Osteoblast (primary cell): ENCODE data around the gene AMBRA1. TPM values are rescaled to one million over a fixed set of nuclear protein-coding genes. Genes with fewer than 3 reads are reported as not detected.

ENCODE experiments used
- DNase-seq: peaks from one replicate; pipeline ENCODE4 v3.0.0; 2011; ENCODE audit warnings: low spot score, mixed read lengths; ENCODE audit not compliant: insufficient read length; ENCODE audit errors: missing footprints
- H2AFZ ChIP-seq: 2 replicates; pipeline ENCODE4 v1.6.0; 2011; ENCODE audit warnings: mild to moderate bottlenecking, low read length
- H3K27ac ChIP-seq: 2 replicates; pipeline ENCODE4 v1.5.1; 2011; ENCODE audit warnings: mild to moderate bottlenecking, low read depth, low read length, moderate library complexity
- H3K27me3 ChIP-seq: 2 replicates; pipeline ENCODE4 v1.6.0; 2012; ENCODE audit warnings: mild to moderate bottlenecking, control low read depth, inconsistent platforms, low read length, moderate library complexity; ENCODE audit not compliant: insufficient read depth
- H3K36me3 ChIP-seq: 2 replicates; pipeline ENCODE4 v1.5.1; 2011; ENCODE audit warnings: mild to moderate bottlenecking, low read length, control low read depth, moderate library complexity; ENCODE audit not compliant: insufficient read depth
- H3K4me1 ChIP-seq: 2 replicates; pipeline ENCODE4 v1.5.1; 2011; ENCODE audit warnings: mild to moderate bottlenecking, low read length, control low read depth, moderate library complexity; ENCODE audit not compliant: insufficient read depth
- H3K4me2 ChIP-seq: 2 replicates; pipeline ENCODE4 v1.6.0; 2011; ENCODE audit warnings: mild to moderate bottlenecking, low read length; ENCODE audit not compliant: insufficient read depth
- H3K4me3 ChIP-seq: fragments of 200-600 bp; sonication (generic); 3 replicates; pipeline ENCODE4 v1.5.1; 2012; ENCODE audit warnings: mild to moderate bottlenecking, low read length, inconsistent platforms; ENCODE audit not compliant: insufficient read depth
- H3K79me2 ChIP-seq: 2 replicates; pipeline ENCODE4 v1.6.0; 2012; ENCODE audit warnings: mild to moderate bottlenecking, low read length, control low read depth, inconsistent platforms; ENCODE audit not compliant: insufficient read depth
- H3K9me3 ChIP-seq: 2 replicates; pipeline ENCODE4 v1.5.1; 2011; ENCODE audit warnings: low read depth, low read length, control low read depth
- H4K20me1 ChIP-seq: 2 replicates; pipeline ENCODE4 v1.6.0; 2012; ENCODE audit warnings: mild to moderate bottlenecking, low read length, control low read depth; ENCODE audit not compliant: insufficient read depth
- CTCF ChIP-seq: IDR thresholded peaks from 2 replicates; pipeline ENCODE4 v1.5.1; 2011; ENCODE audit warnings: mild to moderate bottlenecking, low read depth, low read length, moderate library complexity; ENCODE audit errors: extremely low read depth
- total RNA-seq: library from RNA; depleted of rRNA; stranded (reverse); fragments of >200 nt; gene quantifications from 2 replicates; pipeline ENCODE4 v1.2.3, GENCODE V29; 2012

Gene AMBRA1
- 29.7 and 30.4 TPM in 2 replicates for total RNA-seq

- H2AFZ ChIP-seq: peak within 1 kb of the TSS; percentile 93
- no peaks in the 10 kb centered on the region for H3K9me3 ChIP-seq
- peaks cover 34% of the 10 kb centered on the region for H4K20me1 ChIP-seq
- H3K36me3 ChIP-seq: no peaks in the 10 kb centered on the region
- peaks cover 49% of the 10 kb centered on the region for H3K79me2 ChIP-seq
- peaks cover 21% of the 10 kb centered on the region for H3K4me1 ChIP-seq
- no peaks in the 10 kb centered on the region for H3K27me3 ChIP-seq
- H3K27ac ChIP-seq: peak within 1 kb of the TSS; percentile 46
- DNase-seq: peak; percentile 94
- H3K4me3 ChIP-seq: peak within 1 kb of the TSS; percentile 95
- TF ChIP-seq CTCF: no peak
- peak within 1 kb of the TSS; percentile 98 for H3K4me2 ChIP-seq
Measured at GRCh38 chr11:46593550-46594373, at the start of gene AMBRA1. Gene AMBRA1, minus strand, starts transcription at chr11:46594023. Its CDS starts 45,643 bp downstream, at chr11:46548380.

GRCh38 chr11:46643531-46643930 lies 49.7 kb upstream of the AMBRA1 start:
- no peak for TF ChIP-seq CTCF
- H3K27me3 ChIP-seq: no peaks in the 10 kb centered on the region
- H3K9me3 ChIP-seq: no peaks in the 10 kb centered on the region
- H4K20me1 ChIP-seq: peaks cover 3% of the 10 kb centered on the region
- H3K27ac ChIP-seq: no peak overlapping the region
- H3K79me2 ChIP-seq: peaks cover 4% of the 10 kb centered on the region
- no peak overlapping the region for H3K4me2 ChIP-seq
- H3K4me1 ChIP-seq: peaks cover 3% of the 10 kb centered on the region
- H3K36me3 ChIP-seq: peaks cover 22% of the 10 kb centered on the region
- no peak overlapping the region for H2AFZ ChIP-seq
- no peak for DNase-seq
- H3K4me3 ChIP-seq: no peak overlapping the region

DNA sequence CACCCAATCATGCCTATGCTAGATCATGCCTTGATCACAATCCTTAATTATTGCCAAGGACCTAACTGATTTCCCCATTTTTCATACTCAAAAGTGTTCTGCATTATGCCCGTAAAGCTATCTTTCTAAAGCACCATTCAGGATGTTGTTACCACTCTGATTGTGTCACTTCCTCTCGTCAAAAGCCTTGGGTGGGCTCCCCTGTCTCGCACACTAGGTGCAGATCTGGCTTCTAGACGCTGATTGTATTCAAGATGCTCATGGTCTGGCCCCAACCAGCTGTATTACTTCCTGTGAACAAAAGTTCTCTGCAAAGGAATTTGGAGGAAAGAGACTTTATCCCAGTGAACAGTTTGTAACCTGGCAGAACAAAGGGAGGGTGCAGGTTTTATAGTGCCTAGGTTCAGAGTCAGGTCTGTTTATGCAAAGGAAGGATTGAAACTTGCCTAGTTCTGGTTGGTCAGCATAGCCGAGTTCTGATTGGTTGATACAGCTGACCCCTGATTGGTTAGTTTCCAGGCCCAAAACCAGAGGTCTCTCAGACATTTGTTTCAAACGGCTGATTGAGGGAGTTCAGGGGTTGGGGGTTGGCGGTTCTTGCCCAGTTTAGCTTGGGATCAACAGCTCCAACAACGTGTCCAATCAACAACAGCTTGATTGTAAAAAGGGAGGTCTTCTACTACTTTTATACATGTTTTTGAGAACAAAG lies 49.0 kb upstream of the AMBRA1 start:
- no peaks in the 10 kb centered on the region for H3K9me3 ChIP-seq
- H3K27ac ChIP-seq: no peak overlapping the region
- H3K4me3 ChIP-seq: no peak overlapping the region
- no peak overlapping the region for H2AFZ ChIP-seq
- H3K36me3 ChIP-seq: peaks cover 22% of the 10 kb centered on the region
- H3K4me1 ChIP-seq: no peaks in the 10 kb centered on the region
- DNase-seq: no peak
- peaks cover 3% of the 10 kb centered on the region for H4K20me1 ChIP-seq
- no peak for TF ChIP-seq CTCF
- no peaks in the 10 kb centered on the region for H3K27me3 ChIP-seq
- H3K79me2 ChIP-seq: peaks cover 4% of the 10 kb centered on the region
- H3K4me2 ChIP-seq: no peak overlapping the region

- no peak overlapping the region for H3K4me2 ChIP-seq
- H3K4me3 ChIP-seq: no peak overlapping the region
- H3K27ac ChIP-seq: no peak overlapping the region
- H3K79me2 ChIP-seq: peaks cover 7% of the 10 kb centered on the region
- no peak for DNase-seq
- peaks cover 4% of the 10 kb centered on the region for H4K20me1 ChIP-seq
- TF ChIP-seq CTCF: no peak
- no peaks in the 10 kb centered on the region for H3K27me3 ChIP-seq
- H3K4me1 ChIP-seq: no peaks in the 10 kb centered on the region
- H3K9me3 ChIP-seq: no peaks in the 10 kb centered on the region
- no peak overlapping the region for H2AFZ ChIP-seq
- peaks cover 22% of the 10 kb centered on the region for H3K36me3 ChIP-seq
Measured at GRCh38 chr11:46641639-46642038, 47.8 kb upstream of the AMBRA1 start.
